ENCODE data around the gene ZGPAT.
A peak's percentile ranks its signal among the peaks of the same experiment; 100 is the strongest.

ZGPAT gene

GRCh38 chr20:63777614-63778013, 69.8 kb downstream of the ZGPAT start:
- H3K36me3 ChIP-seq (ENCODE audit: insufficient read depth, insufficient read length, low read length): no peaks in the 10 kb centered on the region
- DNase-seq (ENCODE audit: low read depth, low spot score): no peak
- peaks cover 10% of the 10 kb centered on the region; the same call in 1 of the 2 replicates for H3K9me3 ChIP-seq (ENCODE audit: insufficient read depth, low read length)
- H3K4me3 ChIP-seq (ENCODE audit: insufficient read length, low read depth): no peak overlapping the region
- no peak overlapping the region for H3K9ac ChIP-seq (ENCODE audit: insufficient read length, low read depth)
- H3K27me3 ChIP-seq (ENCODE audit: insufficient read depth, insufficient read length): no peaks in the 10 kb centered on the region
- TF ChIP-seq ZNF274 (IDR thresholded peaks at IDR 0.05; ENCODE audit: low read depth, low read length) (no peak), SUZ12 (IDR thresholded peaks at IDR 0.05; ENCODE audit: extremely low read depth, insufficient read depth, insufficient read length) (no peak), YY1 (IDR thresholded peaks at IDR 0.05; ENCODE audit: insufficient read depth, insufficient read length) (no peak)
- peaks cover 30% of the 10 kb centered on the region for H3K4me1 ChIP-seq (ENCODE audit: insufficient read depth, insufficient read length)

DNA sequence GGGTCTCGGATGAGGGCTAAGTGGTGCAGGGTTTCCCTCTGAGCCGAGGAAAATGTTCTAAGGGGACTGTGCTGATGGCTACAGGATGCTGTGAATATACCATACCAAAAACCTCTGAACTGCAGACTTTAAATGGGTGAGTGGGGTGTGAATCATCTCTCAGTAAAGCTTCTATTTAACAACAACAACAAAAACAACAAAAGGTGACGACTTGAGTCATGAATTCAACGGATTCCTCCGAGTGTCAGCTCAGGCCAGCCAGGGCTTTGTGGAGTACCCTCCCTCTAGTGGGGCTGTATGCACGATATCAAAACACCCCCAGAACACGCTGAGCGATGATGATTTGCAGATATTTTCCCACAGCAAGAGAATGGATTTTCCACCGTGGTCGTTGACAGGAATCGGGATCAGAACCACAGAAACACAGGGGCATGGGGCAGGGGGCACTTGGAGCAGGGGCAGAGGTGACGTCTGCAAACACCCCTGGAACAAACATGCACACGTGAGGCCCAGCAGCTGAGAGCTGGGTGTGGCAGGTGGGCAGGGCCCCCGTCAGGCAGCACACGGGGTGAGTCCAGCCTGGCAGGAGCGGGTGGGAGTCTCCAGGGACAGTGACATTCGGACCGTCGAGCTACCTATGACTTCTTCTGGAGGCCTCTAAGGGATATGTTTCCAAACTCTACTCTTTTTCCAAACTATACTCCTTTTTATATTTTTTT, 70.4 kb downstream of the ZGPAT start:
- DNase-seq (ENCODE audit: low read depth, low spot score): no peak
- TF ChIP-seq YY1 (IDR thresholded peaks at IDR 0.05; ENCODE audit: insufficient read depth, insufficient read length): no peak
- TF ChIP-seq SUZ12 (IDR thresholded peaks at IDR 0.05; ENCODE audit: extremely low read depth, insufficient read depth, insufficient read length): no peak
- no peak for TF ChIP-seq ZNF274 (IDR thresholded peaks at IDR 0.05; ENCODE audit: low read depth, low read length)

GRCh38 chr20:63778857-63779256, 71.0 kb downstream of the ZGPAT start:
- TF ChIP-seq SUZ12 (IDR thresholded peaks at IDR 0.05; ENCODE audit: extremely low read depth, insufficient read depth, insufficient read length) (no peak), ZNF274 (IDR thresholded peaks at IDR 0.05; ENCODE audit: low read depth, low read length) (no peak), YY1 (IDR thresholded peaks at IDR 0.05; ENCODE audit: insufficient read depth, insufficient read length) (no peak)
- Histone ChIP-seq H3K4me1 (ENCODE audit: insufficient read depth, insufficient read length) (peaks cover 22% of the 10 kb centered on the region), H3K4me3 (ENCODE audit: insufficient read length, low read depth) (no peak overlapping the region), H3K27me3 (ENCODE audit: insufficient read depth, insufficient read length) (no peaks in the 10 kb centered on the region), H3K36me3 (ENCODE audit: insufficient read depth, insufficient read length, low read length) (peaks cover 2% of the 10 kb centered on the region), H3K9ac (ENCODE audit: insufficient read length, low read depth) (no peak overlapping the region), H3K9me3 (ENCODE audit: insufficient read depth, low read length) (peaks cover 10% of the 10 kb centered on the region; the same call in 1 of the 2 replicates)
- no peak for DNase-seq (ENCODE audit: low read depth, low spot score)

More for the DNA sequence above, 70.4 kb downstream of the ZGPAT start:
- Histone ChIP-seq H3K27me3 (ENCODE audit: insufficient read depth, insufficient read length) (no peaks in the 10 kb centered on the region), H3K9ac (ENCODE audit: insufficient read length, low read depth) (no peak overlapping the region), H3K4me3 (ENCODE audit: insufficient read length, low read depth) (no peak overlapping the region), H3K4me1 (ENCODE audit: insufficient read depth, insufficient read length) (peaks cover 28% of the 10 kb centered on the region), H3K36me3 (ENCODE audit: insufficient read depth, insufficient read length, low read length) (no peaks in the 10 kb centered on the region), H3K9me3 (ENCODE audit: insufficient read depth, low read length) (peaks cover 10% of the 10 kb centered on the region; the same call in 1 of the 2 replicates)

DNA sequence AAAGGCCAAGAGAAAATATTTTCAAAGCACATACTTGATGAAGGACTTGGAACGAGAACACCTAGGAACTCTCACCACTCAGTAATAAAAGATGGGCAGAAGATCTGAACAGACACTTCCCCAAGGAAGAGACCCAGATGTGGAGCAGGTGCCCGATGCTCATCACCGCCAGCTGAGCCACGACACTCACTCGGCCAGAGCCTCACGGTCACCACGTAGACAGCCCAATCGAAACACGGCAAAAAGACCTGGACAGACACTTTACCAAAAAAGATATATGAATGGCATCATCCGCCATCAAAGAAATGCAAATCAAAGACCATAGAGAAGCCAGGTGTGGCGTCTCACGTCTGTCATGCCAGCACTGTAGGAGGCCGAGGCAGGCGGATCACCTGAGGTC, 73.3 kb downstream of the ZGPAT start:
- peaks cover 10% of the 10 kb centered on the region; the same call in 1 of the 2 replicates for H3K9me3 ChIP-seq (ENCODE audit: insufficient read depth, low read length)
- no peak overlapping the region for H3K4me3 ChIP-seq (ENCODE audit: insufficient read length, low read depth)
- H3K27me3 ChIP-seq (ENCODE audit: insufficient read depth, insufficient read length): no peaks in the 10 kb centered on the region
- no peak for TF ChIP-seq SUZ12 (IDR thresholded peaks at IDR 0.05; ENCODE audit: extremely low read depth, insufficient read depth, insufficient read length)
- no peak for TF ChIP-seq ZNF274 (IDR thresholded peaks at IDR 0.05; ENCODE audit: low read depth, low read length)
- no peak for TF ChIP-seq YY1 (IDR thresholded peaks at IDR 0.05; ENCODE audit: insufficient read depth, insufficient read length)
- peaks cover 5% of the 10 kb centered on the region for H3K36me3 ChIP-seq (ENCODE audit: insufficient read depth, insufficient read length, low read length)
- H3K9ac ChIP-seq (ENCODE audit: insufficient read length, low read depth): no peak overlapping the region
- H3K4me1 ChIP-seq (ENCODE audit: insufficient read depth, insufficient read length): peaks cover 10% of the 10 kb centered on the region
- DNase-seq (ENCODE audit: low read depth, low spot score): no peak

DNA sequence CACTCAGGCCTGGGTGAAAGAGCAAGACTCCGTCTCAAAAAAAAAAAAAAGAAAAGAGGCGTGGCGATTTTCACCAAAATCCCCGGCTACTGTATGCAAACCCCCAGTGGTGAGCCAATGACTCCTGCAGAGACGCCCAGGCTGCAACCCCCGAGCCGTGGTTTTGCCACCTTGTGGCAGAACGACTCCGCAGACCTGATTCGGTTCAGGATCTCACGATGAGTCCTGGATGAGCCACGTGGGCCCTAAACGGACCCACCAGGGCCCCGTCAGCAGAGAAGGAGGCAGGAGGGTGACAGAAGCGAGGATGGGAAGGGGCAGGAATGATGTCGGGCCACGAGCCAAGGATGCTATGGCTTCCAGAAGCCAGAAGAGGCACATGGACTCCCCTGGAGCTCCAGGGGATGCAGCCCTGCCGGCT, 74.2 kb downstream of the ZGPAT start:
- Histone ChIP-seq H3K4me1 (ENCODE audit: insufficient read depth, insufficient read length) (peaks cover 10% of the 10 kb centered on the region), H3K4me3 (ENCODE audit: insufficient read length, low read depth) (no peak overlapping the region)
- no peak for DNase-seq (ENCODE audit: low read depth, low spot score)

DNA sequence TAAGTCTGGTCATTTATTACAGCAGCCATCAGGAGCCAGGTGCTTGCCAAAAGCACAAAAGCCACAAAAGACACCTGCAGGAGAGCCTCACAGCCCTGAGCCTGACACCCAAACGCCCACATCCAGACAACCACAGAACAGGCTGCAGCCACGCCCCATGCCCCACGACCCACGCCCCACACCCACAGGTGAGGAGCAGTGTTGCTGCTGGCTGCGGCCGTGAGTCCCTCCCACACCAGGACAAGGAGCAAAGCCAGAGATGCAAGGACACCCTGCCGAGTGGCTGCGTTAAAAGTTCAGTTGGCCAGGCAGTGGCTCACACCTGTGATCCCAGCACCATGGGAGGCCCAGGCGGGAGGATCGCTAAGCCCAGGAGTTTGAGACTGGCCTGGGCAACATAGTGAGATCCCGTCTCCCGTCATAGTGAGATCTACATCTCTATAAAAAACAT, 74.7 kb downstream of the ZGPAT start:
- TF ChIP-seq ZNF274 (IDR thresholded peaks at IDR 0.05; ENCODE audit: low read depth, low read length) (no peak), YY1 (IDR thresholded peaks at IDR 0.05; ENCODE audit: insufficient read depth, insufficient read length) (no peak), SUZ12 (IDR thresholded peaks at IDR 0.05; ENCODE audit: extremely low read depth, insufficient read depth, insufficient read length) (no peak)
- H3K36me3 ChIP-seq (ENCODE audit: insufficient read depth, insufficient read length, low read length): peaks cover 9% of the 10 kb centered on the region
- H3K4me1 ChIP-seq (ENCODE audit: insufficient read depth, insufficient read length): peaks cover 10% of the 10 kb centered on the region
- H3K9me3 ChIP-seq (ENCODE audit: insufficient read depth, low read length): peaks cover under 1% of the 10 kb centered on the region; the same call in 1 of the 2 replicates
- H3K27me3 ChIP-seq (ENCODE audit: insufficient read depth, insufficient read length): no peaks in the 10 kb centered on the region
- no peak for DNase-seq (ENCODE audit: low read depth, low spot score)
- H3K9ac ChIP-seq (ENCODE audit: insufficient read length, low read depth): no peak overlapping the region
- no peak overlapping the region for H3K4me3 ChIP-seq (ENCODE audit: insufficient read length, low read depth)

More for the DNA sequence above, 74.2 kb downstream of the ZGPAT start:
- peaks cover 6% of the 10 kb centered on the region; the same call in 1 of the 2 replicates for H3K9me3 ChIP-seq (ENCODE audit: insufficient read depth, low read length)
- peak overlapping the region; percentile 26 for H3K9ac ChIP-seq (ENCODE audit: insufficient read length, low read depth)
- no peaks in the 10 kb centered on the region for H3K27me3 ChIP-seq (ENCODE audit: insufficient read depth, insufficient read length)
- TF ChIP-seq ZNF274 (IDR thresholded peaks at IDR 0.05; ENCODE audit: low read depth, low read length): no peak
- no peak for TF ChIP-seq YY1 (IDR thresholded peaks at IDR 0.05; ENCODE audit: insufficient read depth, insufficient read length)
- TF ChIP-seq SUZ12 (IDR thresholded peaks at IDR 0.05; ENCODE audit: extremely low read depth, insufficient read depth, insufficient read length): no peak
- peaks cover 7% of the 10 kb centered on the region for H3K36me3 ChIP-seq (ENCODE audit: insufficient read depth, insufficient read length, low read length)

DNA sequence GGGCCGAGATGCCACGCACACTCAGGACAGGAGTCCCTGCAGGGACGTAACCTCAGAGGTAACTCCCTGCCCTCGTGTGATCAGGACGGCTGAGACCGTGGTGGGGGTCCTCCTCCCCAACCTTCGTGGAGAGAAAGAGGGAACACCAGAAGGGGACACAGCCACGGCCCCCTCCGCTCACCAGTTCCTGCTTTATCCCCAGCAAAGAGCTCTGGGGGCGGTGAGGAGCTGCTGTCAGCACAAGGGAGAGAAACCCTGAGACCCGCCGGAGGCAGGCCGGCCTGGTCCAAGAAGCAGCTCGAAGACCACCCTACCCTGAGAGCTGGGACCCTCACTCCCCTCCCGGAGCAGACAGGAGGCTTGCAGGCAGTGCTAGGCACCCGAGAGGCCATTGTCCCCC, 76.1 kb downstream of the ZGPAT start:
- TF ChIP-seq SUZ12 (IDR thresholded peaks at IDR 0.05; ENCODE audit: extremely low read depth, insufficient read depth, insufficient read length): no peak
- TF ChIP-seq YY1 (IDR thresholded peaks at IDR 0.05; ENCODE audit: insufficient read depth, insufficient read length): no peak
- TF ChIP-seq ZNF274 (IDR thresholded peaks at IDR 0.05; ENCODE audit: low read depth, low read length): no peak
- no peak for DNase-seq (ENCODE audit: low read depth, low spot score)
- peaks cover 15% of the 10 kb centered on the region for H3K36me3 ChIP-seq (ENCODE audit: insufficient read depth, insufficient read length, low read length)
- H3K9me3 ChIP-seq (ENCODE audit: insufficient read depth, low read length): no peaks in the 10 kb centered on the region
- peak overlapping the region; percentile 64 for H3K9ac ChIP-seq (ENCODE audit: insufficient read length, low read depth)
- peaks cover 9% of the 10 kb centered on the region for H3K4me1 ChIP-seq (ENCODE audit: insufficient read depth, insufficient read length)
- H3K27me3 ChIP-seq (ENCODE audit: insufficient read depth, insufficient read length): no peaks in the 10 kb centered on the region
- H3K4me3 ChIP-seq (ENCODE audit: insufficient read length, low read depth): no peak overlapping the region
